Small intestine (tissue), 7 donors: Measurements from ENCODE around the gene PPP6C. TPM values are rescaled to one million over a fixed set of nuclear protein-coding genes. Genes with fewer than 3 reads are reported as not detected.
A peak's percentile ranks its signal among the peaks of the same experiment; 100 is the strongest.
"Not testable (repeated sequence)": the region's sequence is repeated elsewhere in the genome, so short reads cannot be mapped to it uniquely, and the experiment has no call there.

Experiments
- DNase-seq, 2 donors: peaks; one replicate each; pipeline versions ENCODE4 v3.0.0 to v3.0.0-alpha.2; 2013
- FAIRE-seq: peaks from 2 replicates; lab custom pipeline; 2012; peaks lifted over from hg19 to GRCh38; lab: Jason Lieb, UNC
- H3K27ac ChIP-seq, 3 donors: one replicate each; pipeline ENCODE4 v1.5.1; 2013; ENCODE audit warnings: low read length in 2 of 3, mild to moderate bottlenecking in 2 of 3, control low read depth in 1 of 3, inconsistent platforms in 1 of 3, low read depth in 1 of 3, moderate library complexity in 1 of 3
- H3K27me3 ChIP-seq, 3 donors: one replicate each; pipeline ENCODE4 v1.6.1; 2013; ENCODE audit warnings: low read length in 3 of 3, inconsistent platforms in 1 of 3; ENCODE audit not compliant: control insufficient read depth in 3 of 3, insufficient read depth in 3 of 3
- H3K36me3 ChIP-seq, 3 donors: one replicate each; pipeline ENCODE4 v1.6.1; 2013; ENCODE audit warnings: low read length in 3 of 3, inconsistent platforms in 1 of 3, low read depth in 1 of 3, mild to moderate bottlenecking in 1 of 3, moderate library complexity in 1 of 3; ENCODE audit not compliant: control insufficient read depth in 3 of 3, insufficient read depth in 2 of 3
- H3K4me1 ChIP-seq, 3 donors: one replicate each; pipeline ENCODE4 v1.6.1; 2013; ENCODE audit warnings: low read length in 2 of 3, inconsistent platforms in 1 of 3, low read depth in 1 of 3, mild to moderate bottlenecking in 1 of 3, moderate library complexity in 1 of 3; ENCODE audit not compliant: control insufficient read depth in 3 of 3, insufficient read depth in 2 of 3
- H3K4me3 ChIP-seq, 3 donors: one replicate each; pipeline ENCODE4 v1.5.1; 2013; ENCODE audit warnings: low read length in 3 of 3, control low read depth in 1 of 3, inconsistent platforms in 1 of 3, low read depth in 1 of 3, mild to moderate bottlenecking in 1 of 3, moderate library complexity in 1 of 3
- H3K9me3 ChIP-seq, 2 donors: one replicate each; pipeline ENCODE4 v1.6.1; 2013; ENCODE audit warnings: low read depth in 1 of 2, low read length in 1 of 2; ENCODE audit not compliant: control insufficient read depth in 2 of 2, insufficient read depth in 1 of 2
- WGBS, 3 donors: extraction: QIAGEN DNeasy Blood & Tissue Kit; methylation state at CpG; one replicate each; pipeline ENCODE4 v1.1.7; 2013; 5-methylcytosine and 5-hydroxymethylcytosine counted together
- polyA plus RNA-seq, 4 donors: library from polyadenylated mRNA; stranded (reverse) in 3 of 4; unstranded in 1 of 4; fragments of 200-250 nt in 3 of 4; fragments of 120-200 nt in 1 of 4; gene quantifications; one replicate each; pipeline versions ENCODE4 v1.2.1 to v1.2.3, GENCODE V29; 2013
- donor health status: healthy with polysubstance abuse.
- donor health status: control.
- donor health status: control.
- donor health status: Bipolar disorder and iron deficiency.
- donor health status: healthy.

The PPP6C gene
- polyA plus RNA-seq, 4 donors, result 22.6 to 31.5 (median 24.3) TPM

- no peaks in the 10 kb centered on the region for H3K27me3 ChIP-seq
- peaks cover 2 to 4% (median 4%) of the 10 kb centered on the region in 3 donors for H3K4me1 ChIP-seq
- H3K36me3 ChIP-seq, result peaks cover 7 to 41% (median 27%) of the 10 kb centered on the region in 3 donors
- no peaks in the 10 kb centered on the region for H3K9me3 ChIP-seq
- 48 to 62% (median 52%) methylated on average over 3 of the region's 3 CpGs for WGBS, 3 donors
- H3K4me3 ChIP-seq, result no peak overlapping the region
- no peak overlapping the region for H3K27ac ChIP-seq
- FAIRE-seq (no peak), DNase-seq (peak; percentile 2 to 7)
Observed at GRCh38 chr9:125233678-125234077, 44.1 kb upstream of the PPP6C start.

- 95 to 99% (median 97%) methylated on average over 6 of the region's 6 CpGs for WGBS, 3 donors
- no peak for FAIRE-seq
Observed at GRCh38 chr9:125227761-125228160, 38.2 kb upstream of the PPP6C start.

GRCh38 chr9:125224858-125225257 lies 35.3 kb upstream of the PPP6C start:
- not testable (repeated sequence) for H3K27ac ChIP-seq, H3K9me3 ChIP-seq, DNase-seq, H3K4me3 ChIP-seq, H3K27me3 ChIP-seq, FAIRE-seq, H3K4me1 ChIP-seq
- H3K36me3 ChIP-seq, result peaks cover 0 to 30% (median 5%) of the 10 kb centered on the region in 3 donors

More at GRCh38 chr9:125227761-125228160, 38.2 kb upstream of the PPP6C start:
- H3K27me3 ChIP-seq, result no peaks in the 10 kb centered on the region
- H3K36me3 ChIP-seq, result peaks cover 0 to 31% (median 5%) of the 10 kb centered on the region in 3 donors
- H3K27ac ChIP-seq, result no peak overlapping the region
- DNase-seq, result no peak
- no peak overlapping the region for H3K4me3 ChIP-seq
- H3K9me3 ChIP-seq, result no peaks in the 10 kb centered on the region
- H3K4me1 ChIP-seq, result no peaks in the 10 kb centered on the region

- no peak for FAIRE-seq
- no peak for DNase-seq
- H3K4me1 ChIP-seq, result no peaks in the 10 kb centered on the region
- H3K4me3 ChIP-seq, result no peak overlapping the region
- no peak overlapping the region for H3K27ac ChIP-seq
- H3K36me3 ChIP-seq, result peaks cover 0 to 30% (median 4%) of the 10 kb centered on the region in 3 donors
- no peaks in the 10 kb centered on the region for H3K27me3 ChIP-seq
- 93 to 97% (median 97%) methylated on average over 3 of the region's 3 CpGs for WGBS, 3 donors
- H3K9me3 ChIP-seq, result no peaks in the 10 kb centered on the region
Observed at GRCh38 chr9:125218621-125219020, 29.0 kb upstream of the PPP6C start.

GRCh38 chr9:125214186-125214585 lies 24.6 kb upstream of the PPP6C start:
- FAIRE-seq (no peak), DNase-seq (no peak)
- Histone ChIP-seq H3K9me3 (no peaks in the 10 kb centered on the region), H3K36me3 (peaks cover 0 to 21% (median 5%) of the 10 kb centered on the region in 3 donors), H3K27me3 (no peaks in the 10 kb centered on the region), H3K4me1 (no peaks in the 10 kb centered on the region), H3K4me3 (no peak overlapping the region), H3K27ac (no peak overlapping the region)
- WGBS, 3 donors, result 79 to 86% (median 82%) methylated on average over 5 of the region's 5 CpGs

DNA sequence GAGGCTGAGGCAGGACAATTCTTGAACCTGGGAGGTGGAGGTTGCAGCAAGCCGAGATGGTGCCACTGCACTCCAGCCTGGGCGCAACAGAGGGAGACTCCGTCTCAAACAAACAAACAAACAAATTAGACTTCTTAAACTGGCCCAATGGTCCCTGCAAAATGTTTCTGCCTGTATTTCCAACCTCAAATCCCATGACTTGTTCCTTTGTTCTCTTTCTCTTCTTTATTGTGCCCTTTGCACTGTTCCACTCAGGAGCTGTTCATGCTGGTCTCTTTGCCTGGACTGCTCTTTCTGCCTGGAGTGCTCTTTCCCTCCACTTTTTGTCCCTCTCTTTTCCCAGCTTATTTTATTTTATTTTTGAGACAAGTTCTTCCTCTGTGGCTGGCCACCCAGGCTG lies 14.9 kb upstream of the PPP6C start:
- Histone ChIP-seq H3K27me3 (no peaks in the 10 kb centered on the region), H3K36me3 (peaks cover 0 to 26% (median 3%) of the 10 kb centered on the region in 3 donors), H3K4me3 (no peak overlapping the region), H3K9me3 (no peaks in the 10 kb centered on the region), H3K4me1 (peaks cover 0 to 2% (median 2%) of the 10 kb centered on the region in 3 donors), H3K27ac (no peak overlapping the region)
- DNase-seq (no peak), FAIRE-seq (no peak)
- 78 to 98% (median 87%) methylated on average over 3 of the region's 3 CpGs for WGBS, 3 donors

DNA sequence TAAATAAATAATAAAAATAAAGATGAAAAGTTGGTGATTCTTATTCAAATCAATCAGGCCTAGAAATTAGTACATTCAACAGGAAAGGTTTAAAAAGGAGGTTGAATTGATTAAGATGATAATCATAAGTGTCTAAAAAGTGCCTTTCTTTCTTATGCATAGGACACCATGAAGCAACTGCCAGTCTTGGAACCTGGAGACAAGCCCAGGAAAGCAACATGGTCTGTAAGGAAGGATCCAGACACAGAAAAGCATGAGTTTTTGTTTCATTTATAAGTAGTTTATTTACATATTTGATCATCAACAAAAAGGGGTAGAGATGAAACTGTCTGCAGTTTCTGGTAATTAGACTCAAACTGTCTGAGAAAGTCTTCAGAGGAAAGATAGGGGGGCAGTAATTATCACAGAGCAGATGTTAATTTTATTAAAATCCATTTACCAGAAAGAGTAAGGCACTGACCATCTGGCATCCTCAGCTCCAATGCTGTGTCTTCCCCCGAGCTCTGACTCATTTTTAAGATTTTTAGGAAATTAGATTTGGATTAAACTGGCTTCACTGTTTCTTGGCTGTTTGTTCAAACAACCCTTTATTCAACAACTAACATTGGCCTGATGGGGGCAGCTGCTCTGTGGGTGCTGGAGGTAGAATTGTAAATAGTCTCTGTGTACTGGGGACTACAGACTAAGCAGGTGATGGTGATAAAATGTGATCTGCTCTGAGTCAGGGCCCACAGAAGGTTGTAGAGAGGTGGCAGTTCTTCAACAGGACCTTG lies 13.4 kb upstream of the PPP6C start:
- WGBS, 3 donors, result 80 to 94% (median 89%) methylated on average over 1 of the region's 1 CpG
- H3K36me3 ChIP-seq, result peaks cover 0 to 16% (median 3%) of the 10 kb centered on the region in 3 donors
- DNase-seq, result no peak

GRCh38 chr9:125200216-125201047 lies 10.8 kb upstream of the PPP6C start, which contains the start of gene RABEPK:
Gene RABEPK, plus strand, starts transcription at chr9:125200542. Its CDS starts 2,472 bp downstream, at chr9:125203014.
- Histone ChIP-seq H3K27me3 (no peaks in the 10 kb centered on the region), H3K4me3 (peak within 1 kb of the TSS; percentile 49 to 64 (median 64)), H3K9me3 (no peaks in the 10 kb centered on the region), H3K36me3 (peaks cover 0 to 7% (median 0%) of the 10 kb centered on the region in 3 donors), H3K27ac (peak within 1 kb of the TSS; percentile 88 to 94 (median 93)), H3K4me1 (peaks cover 0 to 3% (median 2%) of the 10 kb centered on the region in 3 donors)
- peak; percentile 95 to 98 for DNase-seq
- 0 to 1% (median 1%) methylated on average over 31 to 51 of the region's 51 CpGs for WGBS, 3 donors
- FAIRE-seq, result no peak

More for the DNA sequence above, 13.4 kb upstream of the PPP6C start:
- Histone ChIP-seq H3K27me3 (no peaks in the 10 kb centered on the region), H3K9me3 (no peaks in the 10 kb centered on the region), H3K4me3 (no peak overlapping the region), H3K27ac (no peak overlapping the region), H3K4me1 (peaks cover 0 to 3% (median 2%) of the 10 kb centered on the region in 3 donors)
- no peak for FAIRE-seq
